Heart left ventricle (tissue), 13 donors: ENCODE measurements around the gene NTM.

ENCODE experiments used
- POLR2A ChIP-seq, 2 donors: fragments of 450-650 bp; IDR thresholded peaks; one replicate each; pipeline ENCODE4 v1.6.1; 2017; ENCODE audit warnings: antibody characterized with exemption in 2 of 2, mild to moderate bottlenecking in 2 of 2, moderate library complexity in 2 of 2
- TF ChIP-seq, protein P1 (sequence below), 12 donors: fragments of 200-600 bp; sonication (generic) in 4 of 12; IDR thresholded peaks; one replicate each; pipeline versions ENCODE4 v1.5.0 to v1.8.0; 2018 to 2022; ENCODE audit warnings: antibody characterized with exemption in 12 of 12, mild to moderate bottlenecking in 5 of 12
- donor health status: ischemic (EF 13 %, LVEDD 7.1; RV severe dilation, severe dysfunction).
- donor health status: DM: no; HTN: yes; CAD: no.
- donor health status: DM: no; HTN: no; CAD: no.
- donor health status: ischemic (EF 25% LVEDD 6.9; RV normal size, moderate dysfunction).
- donor health status: ischemic (EF 25% LVEDD 5.7; RV mildly dilated, moderate dysfunction).
- donor health status: ischemic (EF 35%, LVEDD 5.7; RV mildly dilated, moderate dysfunction).
- donor health status: nonischemic (EF 11% LVEDD 7.7; RV severe dilation, severe dysfunction).
- donor health status: DM: yes; HTN: yes; CAD: no.
- donor health status: PGD.
- donor health status: ischemic (EF 29% LVEDD 5.4; RV normal size, mild dysfunction).
- donor health status: nonischemic (EF 23%, LVEDD 6.1; RV moderate dilation, normal function).

GRCh38 chr11:132114185-132114584, 743.8 kb downstream of the NTM start:
- TF ChIP-seq, protein P1, sequence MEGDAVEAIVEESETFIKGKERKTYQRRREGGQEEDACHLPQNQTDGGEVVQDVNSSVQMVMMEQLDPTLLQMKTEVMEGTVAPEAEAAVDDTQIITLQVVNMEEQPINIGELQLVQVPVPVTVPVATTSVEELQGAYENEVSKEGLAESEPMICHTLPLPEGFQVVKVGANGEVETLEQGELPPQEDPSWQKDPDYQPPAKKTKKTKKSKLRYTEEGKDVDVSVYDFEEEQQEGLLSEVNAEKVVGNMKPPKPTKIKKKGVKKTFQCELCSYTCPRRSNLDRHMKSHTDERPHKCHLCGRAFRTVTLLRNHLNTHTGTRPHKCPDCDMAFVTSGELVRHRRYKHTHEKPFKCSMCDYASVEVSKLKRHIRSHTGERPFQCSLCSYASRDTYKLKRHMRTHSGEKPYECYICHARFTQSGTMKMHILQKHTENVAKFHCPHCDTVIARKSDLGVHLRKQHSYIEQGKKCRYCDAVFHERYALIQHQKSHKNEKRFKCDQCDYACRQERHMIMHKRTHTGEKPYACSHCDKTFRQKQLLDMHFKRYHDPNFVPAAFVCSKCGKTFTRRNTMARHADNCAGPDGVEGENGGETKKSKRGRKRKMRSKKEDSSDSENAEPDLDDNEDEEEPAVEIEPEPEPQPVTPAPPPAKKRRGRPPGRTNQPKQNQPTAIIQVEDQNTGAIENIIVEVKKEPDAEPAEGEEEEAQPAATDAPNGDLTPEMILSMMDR (IDR thresholded peaks at IDR 0.05), result peak; percentile 25 to 57 (median 45)
- no peak for TF ChIP-seq POLR2A (IDR thresholded peaks at IDR 0.05)
